Subcutaneous abdominal adipose tissue (tissue), 5 donors: ENCODE measurements around the gene AP5S1.

Experiments
- H3K27ac ChIP-seq: one replicate; pipeline ENCODE4 v1.7.0; 2013; ENCODE audit warnings: low read depth, mild to moderate bottlenecking, inconsistent platforms, low read length, moderate library complexity
- H3K27me3 ChIP-seq, 5 donors: one replicate each; pipeline ENCODE4 v1.7.0; 2013; ENCODE audit warnings: low read length in 5 of 5, inconsistent platforms in 1 of 5; ENCODE audit not compliant: control insufficient read depth in 5 of 5, insufficient read depth in 4 of 5
- H3K36me3 ChIP-seq, 5 donors: one replicate each; pipeline ENCODE4 v1.7.0; 2013; ENCODE audit warnings: low read length in 5 of 5; ENCODE audit not compliant: control insufficient read depth in 5 of 5, insufficient read depth in 5 of 5
- H3K4me1 ChIP-seq, 5 donors: one replicate each; pipeline ENCODE4 v1.7.0; 2013; ENCODE audit warnings: low read length in 5 of 5, mild to moderate bottlenecking in 3 of 5, moderate library complexity in 1 of 5; ENCODE audit not compliant: control insufficient read depth in 5 of 5, insufficient read depth in 5 of 5
- H3K4me3 ChIP-seq, 5 donors: one replicate each; pipeline ENCODE4 v1.7.0; 2013; ENCODE audit warnings: low read length in 5 of 5, low read depth in 1 of 5
- H3K9ac ChIP-seq, 5 donors: one replicate each; pipeline ENCODE4 v1.7.0; 2013; ENCODE audit warnings: low read length in 5 of 5, mild to moderate bottlenecking in 4 of 5, moderate library complexity in 3 of 5
- H3K9me3 ChIP-seq, 5 donors: one replicate each; pipeline ENCODE4 v1.7.0; 2013; ENCODE audit warnings: low read length in 5 of 5; ENCODE audit not compliant: control insufficient read depth in 5 of 5
- donor health status: healthy.
- donor health status: healthy.
- donor health status: healthy.
- donor health status: healthy.
- donor health status: healthy.

AP5S1 gene

GRCh38 chr20:3800256-3800877 is 20.0 kb upstream of the AP5S1 start:
- H3K27ac ChIP-seq = no peak overlapping the region
- H3K9ac ChIP-seq = peak overlapping the region in 1 of 5 donors; percentile 11
- peaks cover 0 to 55% (median 49%) of the 10 kb centered on the region in 5 donors for H3K36me3 ChIP-seq
- no peaks in the 10 kb centered on the region for H3K9me3 ChIP-seq
- H3K4me3 ChIP-seq = no peak overlapping the region
- no peaks in the 10 kb centered on the region for H3K27me3 ChIP-seq
- peaks cover 2 to 45% (median 21%) of the 10 kb centered on the region in 5 donors for H3K4me1 ChIP-seq

GRCh38 chr20:3800878-3801260 is 19.5 kb upstream of the AP5S1 start:
- H3K9ac ChIP-seq = no peak overlapping the region
- H3K4me3 ChIP-seq = no peak overlapping the region
- no peaks in the 10 kb centered on the region for H3K27me3 ChIP-seq
- peaks cover 0 to 55% (median 49%) of the 10 kb centered on the region in 5 donors for H3K36me3 ChIP-seq
- no peaks in the 10 kb centered on the region for H3K9me3 ChIP-seq
- H3K27ac ChIP-seq = no peak overlapping the region
- peaks cover 2 to 48% (median 20%) of the 10 kb centered on the region in 5 donors for H3K4me1 ChIP-seq

- no peak overlapping the region for H3K27ac ChIP-seq
- H3K36me3 ChIP-seq = peaks cover 0 to 55% (median 49%) of the 10 kb centered on the region in 5 donors
- H3K9ac ChIP-seq = no peak overlapping the region
- peaks cover 0 to 3% (median 0%) of the 10 kb centered on the region in 5 donors for H3K9me3 ChIP-seq
- no peaks in the 10 kb centered on the region for H3K27me3 ChIP-seq
- peaks cover 2 to 52% (median 23%) of the 10 kb centered on the region in 5 donors for H3K4me1 ChIP-seq
- no peak overlapping the region for H3K4me3 ChIP-seq
Measured at GRCh38 chr20:3801299-3801698, 19.0 kb upstream of the AP5S1 start.

GRCh38 chr20:3801846-3802245 is 18.5 kb upstream of the AP5S1 start:
- H3K27ac ChIP-seq = no peak overlapping the region
- peaks cover 0 to 55% (median 49%) of the 10 kb centered on the region in 5 donors for H3K36me3 ChIP-seq
- H3K9me3 ChIP-seq = peaks cover 0 to 3% (median 0%) of the 10 kb centered on the region in 5 donors
- H3K4me3 ChIP-seq = no peak overlapping the region
- H3K27me3 ChIP-seq = no peaks in the 10 kb centered on the region
- H3K4me1 ChIP-seq = peaks cover 2 to 51% (median 23%) of the 10 kb centered on the region in 5 donors
- H3K9ac ChIP-seq = no peak overlapping the region

DNA sequence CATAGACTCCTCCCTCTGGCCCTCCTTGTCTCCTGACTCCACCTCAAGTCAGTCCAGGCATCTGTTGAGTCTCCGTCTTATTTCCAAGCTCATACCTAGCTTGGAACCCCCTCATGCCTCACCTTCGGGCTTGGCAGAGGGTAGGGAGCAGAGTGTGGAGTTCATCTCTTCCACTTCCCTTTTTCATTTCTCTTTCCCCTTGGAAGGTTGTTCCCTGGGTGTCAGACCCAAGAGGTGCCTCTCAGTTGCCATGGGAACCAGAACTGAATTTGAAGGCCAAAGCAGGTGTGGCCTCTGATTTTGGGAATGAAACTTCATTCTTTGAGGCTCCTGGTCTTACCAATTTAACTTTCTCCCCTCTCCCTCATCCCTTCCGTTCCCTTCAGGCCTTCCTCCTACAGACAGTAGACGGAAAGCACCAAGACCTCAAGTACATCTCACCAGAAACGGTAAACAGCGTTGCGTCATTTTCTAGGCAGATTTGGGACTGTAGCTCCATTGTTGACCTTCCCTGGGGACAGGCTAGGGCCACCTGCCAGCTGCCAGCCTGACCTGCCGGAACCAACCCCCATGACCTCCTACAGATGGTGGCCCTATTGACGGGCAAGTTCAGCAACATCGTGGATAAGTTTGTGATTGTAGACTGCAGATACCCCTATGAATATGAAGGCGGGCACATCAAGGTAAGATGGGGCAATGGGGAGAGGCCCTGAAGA is 17.7 kb upstream of the AP5S1 start:
- no peaks in the 10 kb centered on the region for H3K27me3 ChIP-seq
- H3K4me1 ChIP-seq = peaks cover 9 to 51% (median 28%) of the 10 kb centered on the region in 5 donors
- H3K36me3 ChIP-seq = peaks cover 0 to 55% (median 49%) of the 10 kb centered on the region in 5 donors
- peaks cover 0 to 3% (median 0%) of the 10 kb centered on the region in 5 donors for H3K9me3 ChIP-seq
- no peak overlapping the region for H3K4me3 ChIP-seq
- H3K9ac ChIP-seq = peak overlapping the region in 1 of 5 donors; percentile 9
- peak overlapping the region; percentile 11 for H3K27ac ChIP-seq

GRCh38 chr20:3803289-3803688 is 17.1 kb upstream of the AP5S1 start:
- Histone ChIP-seq H3K4me1 (peaks cover 11 to 52% (median 34%) of the 10 kb centered on the region in 5 donors), H3K9ac (peak overlapping the region in 1 of 5 donors; percentile 9), H3K27ac (no peak overlapping the region), H3K4me3 (no peak overlapping the region), H3K27me3 (no peaks in the 10 kb centered on the region), H3K36me3 (peaks cover 0 to 55% (median 49%) of the 10 kb centered on the region in 5 donors), H3K9me3 (peaks cover 0 to 3% (median 0%) of the 10 kb centered on the region in 5 donors)

DNA sequence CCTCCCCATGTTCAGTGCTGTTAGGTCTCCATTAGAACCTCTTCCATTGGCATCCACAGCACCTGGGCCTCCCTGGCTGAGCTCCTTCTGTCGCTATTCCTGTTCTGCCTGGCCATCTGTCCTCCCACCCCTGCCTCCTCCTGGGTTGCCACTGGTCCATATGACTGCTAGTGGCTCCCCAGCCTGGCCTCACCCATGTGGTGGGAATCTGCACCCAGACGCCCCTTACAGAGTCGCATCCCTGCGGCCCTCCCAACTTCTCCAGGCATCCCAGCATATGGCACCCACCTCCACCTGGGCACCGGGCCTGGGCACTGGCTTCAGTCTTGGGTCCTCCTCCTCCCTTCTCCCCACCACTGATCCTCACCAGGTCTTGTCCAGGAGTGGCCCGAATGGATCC is 16.5 kb upstream of the AP5S1 start:
- Histone ChIP-seq H3K27me3 (no peaks in the 10 kb centered on the region), H3K4me3 (no peak overlapping the region), H3K27ac (no peak overlapping the region), H3K9ac (no peak overlapping the region), H3K9me3 (peaks cover 0 to 3% (median 0%) of the 10 kb centered on the region in 5 donors), H3K4me1 (peaks cover 11 to 52% (median 37%) of the 10 kb centered on the region in 5 donors), H3K36me3 (peaks cover 0 to 52% (median 45%) of the 10 kb centered on the region in 5 donors)

GRCh38 chr20:3804254-3804751 is 16.0 kb upstream of the AP5S1 start:
- Histone ChIP-seq H3K27ac (no peak overlapping the region), H3K4me1 (peaks cover 11 to 48% (median 37%) of the 10 kb centered on the region in 5 donors)

GRCh38 chr20:3804781-3805180 is 15.6 kb upstream of the AP5S1 start:
- Histone ChIP-seq H3K4me3 (no peak overlapping the region), H3K9me3 (peaks cover 0 to 3% (median 0%) of the 10 kb centered on the region in 5 donors), H3K27ac (no peak overlapping the region), H3K36me3 (peaks cover 0 to 50% (median 44%) of the 10 kb centered on the region in 5 donors), H3K27me3 (no peaks in the 10 kb centered on the region), H3K9ac (no peak overlapping the region), H3K4me1 (peaks cover 11 to 48% (median 38%) of the 10 kb centered on the region in 5 donors)

More at GRCh38 chr20:3804254-3804751, 16.0 kb upstream of the AP5S1 start:
- Histone ChIP-seq H3K9me3 (peaks cover 0 to 3% (median 0%) of the 10 kb centered on the region in 5 donors), H3K36me3 (peaks cover 0 to 50% (median 44%) of the 10 kb centered on the region in 5 donors), H3K9ac (no peak overlapping the region), H3K4me3 (no peak overlapping the region), H3K27me3 (no peaks in the 10 kb centered on the region)

DNA sequence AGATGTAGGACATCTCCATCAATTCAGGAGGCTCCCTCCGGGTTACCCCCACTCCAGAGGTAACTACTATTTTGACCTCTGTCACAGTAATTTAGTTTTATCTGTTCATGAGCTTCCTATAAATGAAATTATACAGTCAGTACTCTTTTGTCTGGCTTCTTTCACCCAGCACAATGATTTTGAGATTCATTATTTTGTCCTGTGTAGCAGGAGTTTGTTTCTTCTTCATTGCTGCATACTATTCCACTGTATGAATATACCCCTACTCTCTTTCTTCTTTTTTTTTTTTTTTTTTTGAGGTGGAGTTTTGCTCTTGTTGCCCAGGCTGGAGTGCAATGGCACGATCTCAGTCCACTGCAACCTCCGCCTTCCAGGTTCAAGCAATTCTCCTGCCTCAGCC is 11.8 kb upstream of the AP5S1 start:
- Histone ChIP-seq H3K9ac (peak overlapping the region in 4 of 5 donors; percentile 43 to 83 (median 65)), H3K27me3 (peaks cover 0 to 3% (median 0%) of the 10 kb centered on the region in 5 donors), H3K9me3 (peaks cover 0 to 3% (median 0%) of the 10 kb centered on the region in 5 donors), H3K4me1 (peaks cover 20 to 68% (median 64%) of the 10 kb centered on the region in 5 donors), H3K4me3 (peak overlapping the region in 2 of 5 donors; percentile 29 to 36), H3K36me3 (peaks cover 0 to 17% (median 11%) of the 10 kb centered on the region in 5 donors), H3K27ac (peak overlapping the region; percentile 97)
